SK-N-SH (cell line): ENCODE measurements around the gene PRCC.

Experiments used
- ELF1 ChIP-seq: IDR thresholded peaks from 2 replicates; pipeline ENCODE4 v1.4.0; 2012
- EP300 ChIP-seq, 2 experiments: IDR thresholded peaks; 2 replicates each; pipeline versions ENCODE4 v1.4.0 to v1.6.1; 2012; ENCODE audit warnings: borderline replicate concordance in 1 of 2, low read depth in 1 of 2, low read length in 1 of 2
- MXI1 ChIP-seq: IDR thresholded peaks from 2 replicates; pipeline ENCODE4 v1.6.1; 2012; ENCODE audit warnings: mild to moderate bottlenecking, low read depth, low read length, improper control_type of control experiment
- RAD21 ChIP-seq: IDR thresholded peaks from 2 replicates; pipeline ENCODE4 v1.6.1; 2012; ENCODE audit warnings: mild to moderate bottlenecking, low read length
- SIN3A ChIP-seq: IDR thresholded peaks from 2 replicates; pipeline ENCODE4 v1.6.1; 2012; ENCODE audit warnings: low read depth, mild to moderate bottlenecking, low read length, moderate library complexity, borderline replicate concordance
- TAF1 ChIP-seq: IDR thresholded peaks from 2 replicates; pipeline ENCODE4 v1.6.1; 2012; ENCODE audit warnings: low read depth, mild to moderate bottlenecking, low read length, moderate library complexity, borderline replicate concordance
- TCF12 ChIP-seq: IDR thresholded peaks from 2 replicates; pipeline ENCODE4 v1.4.0; 2012
- USF2 ChIP-seq: fragments of 150-350 bp; IDR thresholded peaks from 2 replicates; pipeline ENCODE4 v1.6.1; 2017; ENCODE audit warnings: antibody characterized with exemption, low read length, low read depth, borderline replicate concordance
- TF ChIP-seq, protein P1 (sequence below): fragments of 200-600 bp; sonication (generic); IDR thresholded peaks from 2 replicates; pipeline ENCODE4 v1.6.1; 2017; ENCODE audit warnings: antibody characterized with exemption, mild to moderate bottlenecking, moderate library complexity
- TF ChIP-seq, protein P2 (sequence below): IDR thresholded peaks from 2 replicates; pipeline ENCODE4; 2012
- TF ChIP-seq, protein P3 (sequence below): IDR thresholded peaks from 2 replicates; pipeline ENCODE4 v1.6.1; 2012; ENCODE audit warnings: mild to moderate bottlenecking, low read depth, low read length, moderate library complexity

- TF ChIP-seq SIN3A (no peak), TCF12 (no peak), EP300 (IDR thresholded peaks at IDR 0.05; ENCODE audit: borderline replicate concordance in 1 of 2, low read depth in 1 of 2, low read length in 1 of 2) (no peak), USF2 (no peak), MXI1 (no peak), TAF1 (no peak), ELF1 (no peak), RAD21 (no peak)
- TF ChIP-seq, protein P1, sequence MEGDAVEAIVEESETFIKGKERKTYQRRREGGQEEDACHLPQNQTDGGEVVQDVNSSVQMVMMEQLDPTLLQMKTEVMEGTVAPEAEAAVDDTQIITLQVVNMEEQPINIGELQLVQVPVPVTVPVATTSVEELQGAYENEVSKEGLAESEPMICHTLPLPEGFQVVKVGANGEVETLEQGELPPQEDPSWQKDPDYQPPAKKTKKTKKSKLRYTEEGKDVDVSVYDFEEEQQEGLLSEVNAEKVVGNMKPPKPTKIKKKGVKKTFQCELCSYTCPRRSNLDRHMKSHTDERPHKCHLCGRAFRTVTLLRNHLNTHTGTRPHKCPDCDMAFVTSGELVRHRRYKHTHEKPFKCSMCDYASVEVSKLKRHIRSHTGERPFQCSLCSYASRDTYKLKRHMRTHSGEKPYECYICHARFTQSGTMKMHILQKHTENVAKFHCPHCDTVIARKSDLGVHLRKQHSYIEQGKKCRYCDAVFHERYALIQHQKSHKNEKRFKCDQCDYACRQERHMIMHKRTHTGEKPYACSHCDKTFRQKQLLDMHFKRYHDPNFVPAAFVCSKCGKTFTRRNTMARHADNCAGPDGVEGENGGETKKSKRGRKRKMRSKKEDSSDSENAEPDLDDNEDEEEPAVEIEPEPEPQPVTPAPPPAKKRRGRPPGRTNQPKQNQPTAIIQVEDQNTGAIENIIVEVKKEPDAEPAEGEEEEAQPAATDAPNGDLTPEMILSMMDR, result no peak
- TF ChIP-seq, protein P2, sequence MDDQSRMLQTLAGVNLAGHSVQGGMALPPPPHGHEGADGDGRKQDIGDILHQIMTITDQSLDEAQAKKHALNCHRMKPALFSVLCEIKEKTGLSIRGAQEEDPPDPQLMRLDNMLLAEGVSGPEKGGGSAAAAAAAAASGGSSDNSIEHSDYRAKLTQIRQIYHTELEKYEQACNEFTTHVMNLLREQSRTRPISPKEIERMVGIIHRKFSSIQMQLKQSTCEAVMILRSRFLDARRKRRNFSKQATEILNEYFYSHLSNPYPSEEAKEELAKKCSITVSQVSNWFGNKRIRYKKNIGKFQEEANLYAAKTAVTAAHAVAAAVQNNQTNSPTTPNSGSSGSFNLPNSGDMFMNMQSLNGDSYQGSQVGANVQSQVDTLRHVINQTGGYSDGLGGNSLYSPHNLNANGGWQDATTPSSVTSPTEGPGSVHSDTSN, result no peak
- TF ChIP-seq, protein P3, sequence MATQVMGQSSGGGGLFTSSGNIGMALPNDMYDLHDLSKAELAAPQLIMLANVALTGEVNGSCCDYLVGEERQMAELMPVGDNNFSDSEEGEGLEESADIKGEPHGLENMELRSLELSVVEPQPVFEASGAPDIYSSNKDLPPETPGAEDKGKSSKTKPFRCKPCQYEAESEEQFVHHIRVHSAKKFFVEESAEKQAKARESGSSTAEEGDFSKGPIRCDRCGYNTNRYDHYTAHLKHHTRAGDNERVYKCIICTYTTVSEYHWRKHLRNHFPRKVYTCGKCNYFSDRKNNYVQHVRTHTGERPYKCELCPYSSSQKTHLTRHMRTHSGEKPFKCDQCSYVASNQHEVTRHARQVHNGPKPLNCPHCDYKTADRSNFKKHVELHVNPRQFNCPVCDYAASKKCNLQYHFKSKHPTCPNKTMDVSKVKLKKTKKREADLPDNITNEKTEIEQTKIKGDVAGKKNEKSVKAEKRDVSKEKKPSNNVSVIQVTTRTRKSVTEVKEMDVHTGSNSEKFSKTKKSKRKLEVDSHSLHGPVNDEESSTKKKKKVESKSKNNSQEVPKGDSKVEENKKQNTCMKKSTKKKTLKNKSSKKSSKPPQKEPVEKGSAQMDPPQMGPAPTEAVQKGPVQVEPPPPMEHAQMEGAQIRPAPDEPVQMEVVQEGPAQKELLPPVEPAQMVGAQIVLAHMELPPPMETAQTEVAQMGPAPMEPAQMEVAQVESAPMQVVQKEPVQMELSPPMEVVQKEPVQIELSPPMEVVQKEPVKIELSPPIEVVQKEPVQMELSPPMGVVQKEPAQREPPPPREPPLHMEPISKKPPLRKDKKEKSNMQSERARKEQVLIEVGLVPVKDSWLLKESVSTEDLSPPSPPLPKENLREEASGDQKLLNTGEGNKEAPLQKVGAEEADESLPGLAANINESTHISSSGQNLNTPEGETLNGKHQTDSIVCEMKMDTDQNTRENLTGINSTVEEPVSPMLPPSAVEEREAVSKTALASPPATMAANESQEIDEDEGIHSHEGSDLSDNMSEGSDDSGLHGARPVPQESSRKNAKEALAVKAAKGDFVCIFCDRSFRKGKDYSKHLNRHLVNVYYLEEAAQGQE, result no peak
These were observed 73.6 kb downstream of the PRCC start for GRCh38 chr1:156840898-156841279.
